Renal cortex interstitium (tissue), 11 donors: ENCODE measurements around the gene MIPEP. TPM values are rescaled to one million over a fixed set of nuclear protein-coding genes. Genes with fewer than 3 reads are reported as not detected.
"Not testable (repeated sequence)": the region's sequence is repeated elsewhere in the genome, so short reads cannot be mapped to it uniquely, and the experiment has no call there.

ENCODE experiments used
- DNase-seq, 11 donors: peaks; one replicate each; pipeline ENCODE4 v3.0.0-alpha.2; 2013; ENCODE audit warnings: low read depth in 9 of 11, low spot score in 4 of 11; ENCODE audit errors: extremely low read depth in 1 of 11
- polyA plus RNA-seq, 3 donors: library from polyadenylated mRNA; unstranded; fragments of 120-200 nt; gene quantifications; one replicate each; pipeline ENCODE4 v1.2.1, GENCODE V29; 2013; ENCODE audit not compliant: insufficient read length in 3 of 3

Gene MIPEP
- polyA plus RNA-seq, 3 donors, result 27.0 to 27.8 (median 27.4) TPM

GRCh38 chr13:23766939-23767338 is 122.3 kb downstream of the MIPEP start:
- DNase-seq, result no peak

- no peak for DNase-seq
Observed at GRCh38 chr13:23766283-23766682, 122.9 kb downstream of the MIPEP start.

DNA sequence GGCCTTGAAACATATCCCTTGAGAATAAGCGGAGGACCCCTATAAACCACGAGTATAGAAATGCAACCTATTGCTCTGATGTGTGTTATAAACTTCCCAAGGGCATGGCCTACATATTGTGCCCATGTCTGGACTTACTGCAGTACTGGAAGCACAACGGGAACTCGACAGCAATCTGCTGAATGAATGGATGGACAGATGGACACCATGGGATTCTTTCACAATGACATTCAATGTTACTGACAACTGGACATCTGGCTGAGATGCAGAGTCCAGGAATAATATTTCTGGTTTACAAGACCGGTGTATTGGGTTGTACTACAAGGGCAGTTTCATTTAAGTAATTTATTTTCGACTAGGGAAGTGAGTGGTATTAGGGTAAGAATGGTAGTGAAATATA is 123.7 kb downstream of the MIPEP start:
- no peak for DNase-seq

DNA sequence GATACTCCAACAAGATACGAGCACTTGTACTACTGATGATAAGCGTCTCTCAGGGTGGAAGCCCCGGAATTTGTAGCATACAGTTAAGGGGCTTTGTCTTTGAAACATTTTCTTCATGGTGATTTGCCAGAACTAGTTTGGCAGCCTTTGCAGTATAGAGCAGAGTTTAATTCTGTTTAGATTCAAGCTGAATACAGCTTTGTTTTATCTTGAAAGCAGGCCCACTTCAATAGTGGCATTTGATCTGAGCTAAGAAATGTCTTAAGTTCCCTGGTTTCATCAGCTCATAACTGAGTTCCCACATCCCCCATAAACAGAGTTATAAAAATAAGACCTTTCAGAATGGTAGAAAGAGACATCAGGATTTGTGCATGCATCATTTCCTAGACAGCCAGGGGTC is 125.9 kb downstream of the MIPEP start:
- no peak for DNase-seq

DNA sequence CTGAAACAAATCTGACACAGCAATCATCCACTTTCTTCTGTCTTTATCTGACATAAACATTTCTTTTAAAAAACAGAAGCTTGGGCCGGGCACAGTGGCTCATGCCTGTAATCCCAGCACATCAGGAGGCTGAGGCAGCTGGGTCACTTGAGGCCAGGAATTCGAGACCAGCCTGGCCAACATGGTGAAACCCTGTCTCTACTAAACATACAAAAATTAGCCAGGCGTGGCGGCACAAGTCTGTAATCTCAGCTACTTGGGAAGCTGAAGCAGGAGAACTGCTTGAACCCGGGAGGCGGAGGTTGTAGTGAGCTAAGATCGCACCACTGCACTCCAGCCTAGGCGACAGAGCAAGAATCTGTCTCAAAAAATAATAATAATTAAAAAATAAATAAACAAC is 127.4 kb downstream of the MIPEP start:
- peak in 1 of 11 donors; percentile 25 for DNase-seq

- DNase-seq, result no peak
Observed at GRCh38 chr13:23760000-23760399, 129.2 kb downstream of the MIPEP start.

DNA sequence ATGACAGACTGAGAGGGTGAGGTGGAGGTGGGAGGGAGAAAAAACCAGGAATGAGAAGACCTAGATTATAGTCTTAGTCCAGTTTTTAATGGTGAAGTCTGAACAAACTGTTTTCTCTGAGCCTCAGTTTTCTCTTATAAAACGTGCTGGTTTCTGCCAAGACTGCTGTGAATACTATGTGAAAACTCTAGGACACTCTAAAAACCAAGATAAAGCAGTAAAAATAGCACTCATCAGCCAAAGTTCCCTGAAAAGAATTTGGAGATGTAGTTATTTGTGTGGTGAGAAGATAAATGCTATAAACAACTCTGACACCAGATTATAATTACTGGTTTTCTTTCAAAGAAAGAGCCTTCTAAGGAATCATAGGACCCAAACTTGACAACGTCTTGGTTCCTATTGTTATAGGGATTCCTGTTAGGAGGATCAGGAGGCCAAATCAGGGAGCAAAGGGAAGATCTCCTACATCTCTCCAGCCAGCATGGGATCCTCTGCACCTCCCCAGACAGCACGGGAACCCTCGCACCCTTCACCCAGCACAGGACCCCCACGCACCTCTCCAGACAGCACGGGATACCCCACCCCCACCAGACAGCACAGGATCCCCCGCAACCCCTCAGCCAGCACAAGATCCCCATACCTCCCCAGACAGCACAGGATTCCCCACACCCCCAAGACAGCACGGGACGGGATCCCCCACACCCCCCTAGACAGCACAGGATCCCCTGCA is 130.2 kb downstream of the MIPEP start:
- DNase-seq, result no peak

DNA sequence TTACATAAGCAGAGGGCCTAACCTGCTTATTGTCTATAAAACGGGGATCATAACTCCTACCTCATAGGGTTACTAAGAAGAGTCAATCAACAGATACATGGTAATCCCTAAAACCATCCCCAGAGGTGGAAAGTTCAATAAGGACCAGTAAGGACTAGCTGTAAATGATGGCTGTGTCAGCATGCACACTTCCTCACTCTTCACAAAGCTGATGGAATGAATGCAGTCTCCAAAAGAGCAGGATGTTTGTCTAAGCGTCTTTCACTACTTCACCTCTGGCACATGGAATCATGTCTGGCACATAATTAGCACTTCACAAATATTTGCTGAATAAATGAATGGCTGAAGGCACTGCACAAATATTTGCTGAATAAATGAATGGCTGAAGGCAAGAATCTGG is 134.2 kb downstream of the MIPEP start:
- DNase-seq, result no peak

- DNase-seq, result no peak
Observed at GRCh38 chr13:23754506-23754905, 134.7 kb downstream of the MIPEP start.

GRCh38 chr13:23753458-23753857 is 135.7 kb downstream of the MIPEP start:
- no peak for DNase-seq

DNA sequence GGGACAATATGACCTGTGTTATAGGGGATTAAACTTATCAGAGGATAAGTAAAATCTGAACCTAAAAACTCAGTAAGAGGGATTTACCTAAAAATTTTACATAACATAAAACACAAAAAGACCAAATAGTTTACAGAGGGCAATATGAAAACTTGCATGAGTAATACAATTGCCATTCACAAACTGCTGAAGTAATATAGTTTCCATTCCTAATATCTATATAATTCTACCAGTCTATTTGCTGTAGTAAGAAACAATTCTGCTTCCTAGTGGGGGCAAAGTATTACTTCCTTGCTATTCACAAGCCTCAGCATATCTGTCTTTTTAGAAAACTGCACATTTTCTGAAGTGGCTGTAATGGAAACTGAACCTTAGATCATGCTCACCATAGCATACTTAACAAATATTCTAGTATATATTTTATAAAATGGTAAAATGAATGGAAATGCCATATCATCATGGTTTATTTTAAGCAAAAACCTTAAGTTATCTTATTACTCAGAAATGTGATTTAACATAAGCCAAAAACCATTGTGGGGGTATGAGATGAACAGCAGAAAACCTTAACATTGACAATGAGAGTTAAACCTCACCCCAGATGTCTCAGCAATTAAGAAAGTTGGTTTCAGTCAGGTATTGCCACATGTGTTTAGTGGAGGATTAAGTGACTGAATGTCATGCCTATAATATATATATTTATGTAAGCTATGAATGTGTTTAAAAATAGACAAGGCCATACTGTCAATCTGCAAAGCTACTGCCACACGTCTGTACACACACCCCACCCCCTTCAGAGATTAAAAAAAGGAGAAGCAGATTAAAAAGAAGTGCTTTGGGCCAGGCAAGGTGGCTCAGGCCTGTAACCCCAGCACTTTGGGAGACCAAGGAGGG is 136.8 kb downstream of the MIPEP start:
- no peak for DNase-seq

- DNase-seq, result no peak
Observed at GRCh38 chr13:23751195-23751594, 138.0 kb downstream of the MIPEP start.

GRCh38 chr13:23750383-23751121 is 138.6 kb downstream of the MIPEP start:
- DNase-seq, result no peak

DNA sequence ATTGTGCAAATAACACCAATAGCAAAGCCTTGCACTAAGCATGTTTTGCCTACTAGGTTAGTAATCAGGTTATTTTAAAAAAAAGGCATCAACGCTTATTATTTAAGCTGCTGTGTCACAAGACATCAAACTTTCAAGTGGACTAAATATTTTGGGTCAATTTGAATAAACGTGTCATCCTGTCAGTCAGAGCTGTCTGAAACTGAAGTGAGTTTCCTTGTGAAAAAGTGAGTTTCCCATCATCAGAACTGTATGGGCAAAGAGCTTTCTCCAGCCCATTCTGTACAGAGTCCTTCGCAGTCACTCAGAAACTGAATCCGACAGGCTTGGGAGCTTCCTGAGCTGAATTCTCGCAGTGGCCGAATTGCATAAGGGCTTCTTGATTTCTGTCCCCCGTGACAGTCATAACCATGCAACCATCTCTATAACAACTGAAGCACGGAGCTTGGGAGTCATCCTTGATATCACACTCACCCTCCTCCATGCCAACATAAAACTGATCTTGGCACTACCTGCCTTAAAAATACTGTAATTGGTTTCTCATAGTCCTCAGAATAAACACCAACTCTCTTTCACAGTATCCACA is 139.8 kb downstream of the MIPEP start:
- DNase-seq, result no peak

DNA sequence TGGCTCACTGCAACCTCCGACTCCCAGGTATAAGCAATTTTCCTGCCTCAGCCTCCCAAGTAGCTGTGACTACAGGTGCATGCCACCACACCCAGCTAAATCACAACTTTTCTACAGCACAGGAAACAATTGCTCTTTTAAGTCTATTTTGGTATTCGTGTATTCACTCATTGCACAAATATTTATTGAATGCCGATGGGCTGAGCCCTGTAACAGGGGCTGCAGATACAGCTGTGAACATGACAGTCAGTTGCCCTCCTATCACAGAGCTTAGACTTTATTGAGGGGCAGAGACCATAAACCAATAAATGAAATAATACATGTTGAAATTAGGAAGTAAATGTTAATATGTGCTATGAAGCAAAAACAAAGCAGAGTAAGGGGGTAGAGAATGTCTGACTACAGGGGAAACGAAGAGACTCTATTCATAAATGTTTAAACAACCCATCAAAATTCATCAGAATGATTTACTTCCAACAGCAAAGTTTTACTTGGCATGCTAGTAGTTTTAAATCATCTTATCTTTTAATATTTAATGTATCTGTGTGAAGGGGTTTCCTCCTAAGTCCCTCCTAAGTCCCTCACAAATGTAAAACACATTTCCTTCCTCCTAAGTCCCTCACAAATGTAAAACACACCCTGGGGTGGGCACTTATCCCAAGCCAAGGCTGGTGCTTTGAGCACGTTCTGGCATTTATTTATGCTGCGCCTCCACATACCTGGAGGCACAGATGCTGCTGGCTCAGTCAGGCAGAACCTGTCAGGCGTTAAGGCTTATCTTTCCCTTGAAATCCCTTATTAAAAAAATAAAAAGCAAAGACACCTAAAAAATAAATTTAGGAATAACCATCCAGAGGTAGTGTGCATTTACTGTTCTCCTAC is 140.8 kb downstream of the MIPEP start:
- DNase-seq, result peak in 1 of 11 donors; percentile 31

GRCh38 chr13:23746141-23746540 is 143.1 kb downstream of the MIPEP start:
- not testable (repeated sequence) for DNase-seq

- DNase-seq, result no peak
Observed at GRCh38 chr13:23744315-23744714, 144.9 kb downstream of the MIPEP start.

DNA sequence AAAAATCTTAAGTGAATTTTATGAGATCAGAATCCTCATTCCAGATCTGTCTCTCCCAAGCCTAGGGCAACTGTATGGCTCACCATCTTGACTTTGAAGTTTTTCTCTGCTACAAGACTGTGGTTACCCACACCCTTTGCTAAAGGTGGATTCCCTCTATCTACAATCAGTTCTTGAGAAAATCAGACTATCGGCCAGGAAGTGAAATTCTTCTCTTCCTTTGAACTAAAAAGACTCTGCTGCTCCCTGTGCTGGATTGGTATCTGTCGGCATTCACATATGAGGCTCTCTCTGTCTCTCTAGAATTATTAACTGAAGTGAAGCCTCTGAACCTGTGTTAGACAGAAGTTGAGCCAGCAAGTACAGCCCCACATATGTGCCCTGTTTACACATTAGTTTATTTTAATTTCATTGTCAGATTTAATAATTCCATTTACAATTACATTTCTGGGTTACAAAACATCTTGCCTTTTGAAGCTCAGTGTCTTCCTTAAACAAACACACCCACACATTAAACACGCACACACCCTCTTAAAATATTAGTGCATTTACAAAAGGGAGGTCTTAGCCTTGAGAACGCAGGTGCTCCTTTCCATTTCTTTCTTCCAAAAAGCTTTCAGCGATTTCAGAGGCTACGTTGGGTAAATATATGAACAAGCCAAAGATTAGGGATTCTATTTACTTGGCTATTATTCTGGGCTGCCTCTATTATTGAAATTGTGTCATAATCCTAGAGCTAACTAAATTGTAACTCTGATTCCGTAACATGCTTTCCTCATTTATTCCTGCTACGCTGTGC is 145.7 kb downstream of the MIPEP start:
- DNase-seq, result no peak
